Nephron progenitor cell (in vitro differentiated cells): Measurements from ENCODE around the gene TRIO.

ENCODE experiments used
- DNase-seq: peaks from one replicate; pipeline ENCODE4 v3.0.0; 2021
- H3K27ac Mint-ChIP-seq: 2 replicates; pipeline ENCODE4 v1.8.0; 2021; ENCODE audit warnings: mild to moderate bottlenecking, moderate library complexity, mixed read lengths
- H3K27me3 Mint-ChIP-seq: 2 replicates; pipeline ENCODE4 v1.8.0; 2021; ENCODE audit warnings: mild to moderate bottlenecking, low read depth, mixed read lengths; ENCODE audit not compliant: poor library complexity
- H3K36me3 Mint-ChIP-seq: 2 replicates; pipeline ENCODE4 v1.8.0; 2021; ENCODE audit warnings: low read depth, mixed read lengths
- H3K4me1 Mint-ChIP-seq: 2 replicates; pipeline ENCODE4 v1.8.0; 2021; ENCODE audit warnings: mixed read lengths
- H3K4me3 Mint-ChIP-seq: 2 replicates; pipeline ENCODE4 v1.8.0; 2021; ENCODE audit warnings: mild to moderate bottlenecking, moderate library complexity, mixed read lengths
- H3K9me3 Mint-ChIP-seq: 2 replicates; pipeline ENCODE4 v1.8.0; 2021; ENCODE audit warnings: mild to moderate bottlenecking, moderate library complexity, mixed read lengths
- CTCF ChIP-seq: fragments of 200-600 bp; sonication (generic); IDR thresholded peaks from 2 replicates; pipeline ENCODE4 v1.5.0; 2021; ENCODE audit warnings: antibody characterized with exemption

Gene TRIO

GRCh38 chr5:14414007-14414406, 270.9 kb downstream of the TRIO start:
- TF ChIP-seq CTCF, result no peak
- peaks cover 56% of the 10 kb centered on the region for H3K4me1 Mint-ChIP-seq
- peaks cover 3% of the 10 kb centered on the region for H3K27me3 Mint-ChIP-seq
- no peaks in the 10 kb centered on the region for H3K9me3 Mint-ChIP-seq
- H3K36me3 Mint-ChIP-seq, result peaks cover 77% of the 10 kb centered on the region
- no peak for DNase-seq
- H3K4me3 Mint-ChIP-seq, result no peak overlapping the region
- peak overlapping the region; percentile 34 for H3K27ac Mint-ChIP-seq

GRCh38 chr5:14414656-14415023, 271.5 kb downstream of the TRIO start:
- DNase-seq, result no peak
- Mint-ChIP-seq H3K27me3 (peaks cover 3% of the 10 kb centered on the region), H3K36me3 (peaks cover 77% of the 10 kb centered on the region), H3K4me1 (peaks cover 57% of the 10 kb centered on the region), H3K27ac (peak overlapping the region; percentile 34), H3K9me3 (no peaks in the 10 kb centered on the region), H3K4me3 (no peak overlapping the region)
- TF ChIP-seq CTCF, result no peak

GRCh38 chr5:14415024-14415697, 272.0 kb downstream of the TRIO start:
- Mint-ChIP-seq H3K9me3 (no peaks in the 10 kb centered on the region), H3K27ac (peak overlapping the region; percentile 89), H3K27me3 (peaks cover 3% of the 10 kb centered on the region), H3K36me3 (peaks cover 77% of the 10 kb centered on the region), H3K4me1 (peaks cover 59% of the 10 kb centered on the region), H3K4me3 (no peak overlapping the region)
- no peak for TF ChIP-seq CTCF
- DNase-seq, result no peak

- Mint-ChIP-seq H3K27me3 (peaks cover 3% of the 10 kb centered on the region), H3K9me3 (no peaks in the 10 kb centered on the region), H3K4me3 (no peak overlapping the region), H3K4me1 (peaks cover 56% of the 10 kb centered on the region), H3K36me3 (peaks cover 77% of the 10 kb centered on the region), H3K27ac (peak overlapping the region; percentile 89)
- DNase-seq, result no peak
- TF ChIP-seq CTCF, result no peak
Observed at GRCh38 chr5:14415698-14416074, 272.5 kb downstream of the TRIO start.

GRCh38 chr5:14416621-14417275, 273.6 kb downstream of the TRIO start:
- Mint-ChIP-seq H3K27ac (peak overlapping the region; percentile 73), H3K4me1 (peaks cover 56% of the 10 kb centered on the region), H3K27me3 (peaks cover 3% of the 10 kb centered on the region), H3K4me3 (no peak overlapping the region), H3K36me3 (peaks cover 79% of the 10 kb centered on the region), H3K9me3 (no peaks in the 10 kb centered on the region)
- no peak for DNase-seq
- no peak for TF ChIP-seq CTCF

- DNase-seq, result no peak
- H3K4me3 Mint-ChIP-seq, result no peak overlapping the region
- H3K36me3 Mint-ChIP-seq, result peaks cover 85% of the 10 kb centered on the region
Observed at GRCh38 chr5:14417276-14417730, 274.2 kb downstream of the TRIO start.

More at GRCh38 chr5:14417276-14417730, 274.2 kb downstream of the TRIO start:
- Mint-ChIP-seq H3K9me3 (no peaks in the 10 kb centered on the region), H3K4me1 (peaks cover 60% of the 10 kb centered on the region), H3K27ac (peak overlapping the region; percentile 73), H3K27me3 (peaks cover 3% of the 10 kb centered on the region)
- TF ChIP-seq CTCF, result no peak
